ENCODE data around the gene F8.

GRCh38 chrX:155026420-155026726 lies 3.9 kb upstream of the F8 start:
- TF ChIP-seq CTCF (tag by site-specific recombination; IDR thresholded peaks at IDR 0.05) (no peak), ZBTB49 (tag by site-specific recombination; IDR thresholded peaks at IDR 0.05; ENCODE audit: low read depth) (no peak)

Data from HEK293 (cell line).